Measurements from ENCODE around the gene ST6GALNAC5. TPM values are rescaled to one million over a fixed set of nuclear protein-coding genes. Genes with fewer than 3 reads are reported as not detected.
A peak's percentile ranks its signal among the peaks of the same experiment; 100 is the strongest.

The ST6GALNAC5 gene
- total RNA-seq, 1 experiment from 2014 or later: 0.24 TPM

GRCh38 chr1:77044133-77044849, 177.0 kb downstream of the ST6GALNAC5 start:
- POLR2A ChIA-PET (ENCODE audit: unreplicated experiment): no interaction called here
- Histone ChIP-seq H3K79me2 (ENCODE audit: low read depth) (no peaks in the 10 kb centered on the region), H3K27me3 (ENCODE audit: insufficient read depth, low read depth) (no peaks in the 10 kb centered on the region), H3K4me2 (no peak overlapping the region), H3K9me2 (ENCODE audit: insufficient read depth) (no peaks in the 10 kb centered on the region), H2AFZ (no peak overlapping the region), H3K9me3 (ENCODE audit: insufficient read depth, low read depth) (peaks cover 4% of the 10 kb centered on the region; the same call in 1 of the 2 replicates), H3K4me3 (no peak overlapping the region), H3K27ac (no peak overlapping the region), H3K4me1 (replicated peaks; ENCODE audit: insufficient read depth) (peaks cover 20% of the 10 kb centered on the region), H3K36me3 (ENCODE audit: low read depth) (no peaks in the 10 kb centered on the region), H4K20me1 (ENCODE audit: insufficient read depth) (no peaks in the 10 kb centered on the region), H3F3A (ENCODE audit: insufficient read depth, low read depth) (0 out of 2 replicates have a peak, but pooled peaks cover 5% of the 10 kb centered on the region)
- intact Hi-C loops (cut with micrococcal nuclease; ENCODE audit: unreplicated experiment): no loop called here
- no peak for DNase-seq
- CTCF ChIA-PET: no interaction called here
- BruUV-seq (replicated peaks): no TSS peak
- no peak for TF ChIP-seq EZH2 (IDR thresholded peaks at IDR 0.05; ENCODE audit: low read depth)
- TF ChIP-seq, protein P1, sequence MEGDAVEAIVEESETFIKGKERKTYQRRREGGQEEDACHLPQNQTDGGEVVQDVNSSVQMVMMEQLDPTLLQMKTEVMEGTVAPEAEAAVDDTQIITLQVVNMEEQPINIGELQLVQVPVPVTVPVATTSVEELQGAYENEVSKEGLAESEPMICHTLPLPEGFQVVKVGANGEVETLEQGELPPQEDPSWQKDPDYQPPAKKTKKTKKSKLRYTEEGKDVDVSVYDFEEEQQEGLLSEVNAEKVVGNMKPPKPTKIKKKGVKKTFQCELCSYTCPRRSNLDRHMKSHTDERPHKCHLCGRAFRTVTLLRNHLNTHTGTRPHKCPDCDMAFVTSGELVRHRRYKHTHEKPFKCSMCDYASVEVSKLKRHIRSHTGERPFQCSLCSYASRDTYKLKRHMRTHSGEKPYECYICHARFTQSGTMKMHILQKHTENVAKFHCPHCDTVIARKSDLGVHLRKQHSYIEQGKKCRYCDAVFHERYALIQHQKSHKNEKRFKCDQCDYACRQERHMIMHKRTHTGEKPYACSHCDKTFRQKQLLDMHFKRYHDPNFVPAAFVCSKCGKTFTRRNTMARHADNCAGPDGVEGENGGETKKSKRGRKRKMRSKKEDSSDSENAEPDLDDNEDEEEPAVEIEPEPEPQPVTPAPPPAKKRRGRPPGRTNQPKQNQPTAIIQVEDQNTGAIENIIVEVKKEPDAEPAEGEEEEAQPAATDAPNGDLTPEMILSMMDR (conservative IDR thresholded peaks at IDR 0.05): no peak

- Histone ChIP-seq H3F3A (ENCODE audit: insufficient read depth, low read depth) (no peaks in the 10 kb centered on the region), H3K4me1 (replicated peaks; ENCODE audit: insufficient read depth) (peaks cover 7% of the 10 kb centered on the region; the same call in 1 of the 2 replicates), H3K79me2 (ENCODE audit: low read depth) (no peaks in the 10 kb centered on the region), H3K9me2 (ENCODE audit: insufficient read depth) (no peaks in the 10 kb centered on the region), H2AFZ (no peak overlapping the region), H3K4me2 (no peak overlapping the region), H3K4me3 (no peak overlapping the region), H3K27ac (no peak overlapping the region), H3K27me3 (ENCODE audit: insufficient read depth, low read depth) (no peaks in the 10 kb centered on the region), H3K36me3 (ENCODE audit: low read depth) (no peaks in the 10 kb centered on the region), H3K9me3 (ENCODE audit: insufficient read depth, low read depth) (no peaks in the 10 kb centered on the region), H4K20me1 (ENCODE audit: insufficient read depth) (no peaks in the 10 kb centered on the region)
- no TSS peak for BruUV-seq (replicated peaks)
- TF ChIP-seq, protein P1 (conservative IDR thresholded peaks at IDR 0.05): no peak
- TF ChIP-seq EZH2 (IDR thresholded peaks at IDR 0.05; ENCODE audit: low read depth): no peak
- POLR2A ChIA-PET (ENCODE audit: unreplicated experiment): no interaction called here
- no peak for DNase-seq
- CTCF ChIA-PET: no interaction called here
- intact Hi-C loops (cut with micrococcal nuclease; ENCODE audit: unreplicated experiment): no loop called here
Observed at GRCh38 chr1:77047575-77047974, 180.3 kb downstream of the ST6GALNAC5 start.

DNA sequence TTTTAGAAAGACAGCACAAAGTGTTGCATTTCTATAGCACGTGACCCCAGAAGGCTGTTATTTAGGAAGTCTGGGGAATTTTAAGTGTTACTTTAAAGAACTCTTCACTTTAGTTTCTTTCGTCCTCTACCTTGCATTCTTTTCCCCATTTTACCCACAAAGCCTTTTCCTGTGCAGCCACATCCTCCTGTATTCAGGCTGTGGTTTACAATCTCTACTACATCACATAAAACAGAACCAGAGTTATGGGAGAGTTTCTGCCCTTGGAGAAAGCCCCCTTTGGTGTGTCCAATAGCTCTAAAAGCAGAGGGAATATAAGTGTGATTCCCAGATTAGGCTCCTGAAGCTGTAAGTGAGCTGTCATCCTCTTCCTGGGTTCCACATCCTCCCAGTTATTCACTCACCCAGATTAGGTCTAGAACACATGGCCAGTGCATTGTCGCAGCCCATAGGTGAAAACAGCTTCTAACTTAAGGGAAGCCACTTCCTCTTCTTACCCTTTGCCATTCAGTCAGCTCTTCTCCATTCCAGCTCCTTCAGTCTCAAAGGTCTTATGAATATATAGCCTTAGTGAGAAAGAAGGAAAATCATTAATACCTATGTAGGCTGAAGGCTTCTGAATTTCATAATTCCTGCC, 180.8 kb downstream of the ST6GALNAC5 start:
- no peaks in the 10 kb centered on the region for H3K9me2 ChIP-seq (ENCODE audit: insufficient read depth)
- TF ChIP-seq EZH2 (IDR thresholded peaks at IDR 0.05; ENCODE audit: low read depth): no peak
- TF ChIP-seq, protein P1 (conservative IDR thresholded peaks at IDR 0.05): no peak
- H3K27me3 ChIP-seq (ENCODE audit: insufficient read depth, low read depth): no peaks in the 10 kb centered on the region
- H3K79me2 ChIP-seq (ENCODE audit: low read depth): no peaks in the 10 kb centered on the region
- peaks cover 7% of the 10 kb centered on the region; the same call in 1 of the 2 replicates for H3K4me1 ChIP-seq (replicated peaks; ENCODE audit: insufficient read depth)
- no peaks in the 10 kb centered on the region for H4K20me1 ChIP-seq (ENCODE audit: insufficient read depth)
- H3K4me3 ChIP-seq: no peak overlapping the region
- H3K9me3 ChIP-seq (ENCODE audit: insufficient read depth, low read depth): no peaks in the 10 kb centered on the region
- H2AFZ ChIP-seq: 0 out of 2 replicates have a peak overlapping the region, but pooled peaks have one; percentile 40
- no peak overlapping the region for H3K4me2 ChIP-seq
- H3K27ac ChIP-seq: 0 out of 2 replicates have a peak overlapping the region, but pooled peaks have one; percentile 4
- BruUV-seq (replicated peaks): no TSS peak
- no peaks in the 10 kb centered on the region for H3K36me3 ChIP-seq (ENCODE audit: low read depth)
- POLR2A ChIA-PET (ENCODE audit: unreplicated experiment): no interaction called here
- no peak for DNase-seq
- intact Hi-C loops (cut with micrococcal nuclease; ENCODE audit: unreplicated experiment): no loop called here
- CTCF ChIA-PET: no interaction called here
- no peaks in the 10 kb centered on the region for H3F3A ChIP-seq (ENCODE audit: insufficient read depth, low read depth)
